Umbilical cord (tissue), 2 donors: ENCODE results near the gene TOR2A. TPM values are rescaled to one million over a fixed set of nuclear protein-coding genes. Genes with fewer than 3 reads are reported as not detected.

Experiments used
- DNase-seq: peaks from one replicate; pipeline ENCODE4 v3.0.0-alpha.2; 2015; ENCODE audit warnings: low spot score
- total RNA-seq: library from RNA; depleted of rRNA; stranded (reverse); fragments of >200 nt; gene quantifications from one replicate; pipeline ENCODE4 v1.2.3, GENCODE V29; 2014; ENCODE audit warnings: low replicate concordance; ENCODE audit not compliant: insufficient read depth

Gene TOR2A
- total RNA-seq, 1 donor from 2014 or later, result 4.6 TPM

DNA sequence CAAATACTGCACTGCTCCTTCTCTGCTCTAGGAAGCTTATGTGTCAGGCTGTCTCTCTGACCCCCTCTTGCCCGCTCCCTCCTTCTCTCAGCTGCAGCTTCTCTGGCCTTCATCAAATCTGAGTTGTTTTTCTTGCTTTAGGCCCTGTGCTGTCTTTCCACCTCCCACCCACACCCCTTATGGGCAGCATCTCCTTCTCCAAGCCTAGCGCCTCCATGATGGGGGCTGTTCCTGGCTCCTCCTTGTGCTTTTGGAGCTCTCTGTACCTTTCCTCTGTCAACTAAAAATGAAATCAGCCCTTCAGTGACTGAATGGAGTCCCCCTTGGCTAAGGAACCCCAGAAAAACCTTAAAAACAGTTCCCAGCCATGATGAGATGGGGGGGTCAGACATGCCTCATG lies 35.0 kb downstream of the TOR2A start:
- DNase-seq, result no peak

DNA sequence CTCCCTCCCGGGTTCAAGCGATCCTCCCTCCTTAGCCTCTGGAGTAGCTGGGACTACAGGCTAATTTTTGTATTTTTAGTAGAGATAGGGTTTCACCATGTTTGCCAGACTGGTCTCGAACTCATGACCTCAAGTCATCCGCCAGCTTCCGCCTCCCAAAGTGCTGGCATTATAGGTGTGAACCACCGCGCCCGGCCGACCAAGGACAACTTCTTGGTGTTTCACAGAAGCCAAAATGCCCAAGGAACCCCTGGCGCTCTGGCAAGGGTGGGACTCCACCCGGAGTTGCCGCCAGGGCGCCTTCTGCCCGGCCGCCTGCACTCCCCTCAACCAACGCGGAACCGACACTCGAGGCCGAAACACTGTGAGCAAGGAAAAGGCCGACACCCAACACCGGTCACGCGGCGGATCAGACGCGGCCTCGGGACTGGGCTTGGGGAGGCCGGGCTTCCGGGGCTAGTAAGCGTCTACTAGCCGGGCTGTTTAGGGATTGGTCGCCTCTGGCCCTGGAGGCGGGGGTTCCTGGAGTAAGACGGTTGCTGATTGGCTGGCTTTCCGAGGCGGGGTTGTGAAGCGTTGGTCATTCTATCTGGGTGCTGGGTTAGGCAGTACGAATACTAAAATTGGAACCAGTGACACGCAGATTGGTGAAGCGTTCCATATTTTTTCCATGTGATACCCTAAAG lies 36.0 kb downstream of the TOR2A start:
- peak; percentile 99 for DNase-seq

DNA sequence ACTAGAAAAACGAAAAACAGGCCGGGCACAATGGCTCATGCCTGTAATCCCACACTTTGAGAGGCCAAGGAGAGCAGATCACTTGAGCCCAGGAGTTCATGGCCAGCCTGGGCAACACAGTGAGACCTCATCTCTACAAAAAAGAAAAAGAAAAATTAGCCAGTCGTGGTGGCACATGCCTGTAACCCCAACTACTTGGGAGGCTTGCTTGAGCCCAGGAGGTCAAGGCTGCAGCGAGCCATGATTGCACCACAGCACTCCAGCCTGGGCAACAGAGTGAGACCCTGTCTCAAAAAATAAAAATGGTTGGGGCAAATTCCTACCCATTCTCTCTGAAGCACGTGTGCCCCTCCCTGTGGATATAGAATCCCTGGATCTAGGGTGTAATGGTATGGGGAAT lies 36.7 kb downstream of the TOR2A start:
- no peak for DNase-seq

DNA sequence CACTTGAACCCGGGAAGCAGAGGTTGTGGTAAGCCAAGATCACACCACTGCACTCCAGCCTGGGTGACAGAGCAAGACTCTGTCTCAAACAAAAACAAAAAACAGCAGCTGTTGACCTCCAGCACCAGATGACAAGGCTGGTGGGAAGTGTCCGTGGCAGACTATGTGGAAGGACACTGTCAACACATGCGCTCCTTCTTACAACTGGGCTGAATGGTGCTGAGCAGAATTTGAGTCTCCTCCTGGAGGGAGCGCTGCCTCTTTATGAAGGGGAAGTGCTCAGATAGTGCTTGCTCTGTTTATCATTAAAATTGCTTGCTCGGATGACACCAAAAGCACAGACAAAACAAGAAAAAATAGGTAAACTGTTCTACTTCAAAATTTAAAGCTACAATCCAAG lies 37.5 kb downstream of the TOR2A start:
- no peak for DNase-seq

DNA sequence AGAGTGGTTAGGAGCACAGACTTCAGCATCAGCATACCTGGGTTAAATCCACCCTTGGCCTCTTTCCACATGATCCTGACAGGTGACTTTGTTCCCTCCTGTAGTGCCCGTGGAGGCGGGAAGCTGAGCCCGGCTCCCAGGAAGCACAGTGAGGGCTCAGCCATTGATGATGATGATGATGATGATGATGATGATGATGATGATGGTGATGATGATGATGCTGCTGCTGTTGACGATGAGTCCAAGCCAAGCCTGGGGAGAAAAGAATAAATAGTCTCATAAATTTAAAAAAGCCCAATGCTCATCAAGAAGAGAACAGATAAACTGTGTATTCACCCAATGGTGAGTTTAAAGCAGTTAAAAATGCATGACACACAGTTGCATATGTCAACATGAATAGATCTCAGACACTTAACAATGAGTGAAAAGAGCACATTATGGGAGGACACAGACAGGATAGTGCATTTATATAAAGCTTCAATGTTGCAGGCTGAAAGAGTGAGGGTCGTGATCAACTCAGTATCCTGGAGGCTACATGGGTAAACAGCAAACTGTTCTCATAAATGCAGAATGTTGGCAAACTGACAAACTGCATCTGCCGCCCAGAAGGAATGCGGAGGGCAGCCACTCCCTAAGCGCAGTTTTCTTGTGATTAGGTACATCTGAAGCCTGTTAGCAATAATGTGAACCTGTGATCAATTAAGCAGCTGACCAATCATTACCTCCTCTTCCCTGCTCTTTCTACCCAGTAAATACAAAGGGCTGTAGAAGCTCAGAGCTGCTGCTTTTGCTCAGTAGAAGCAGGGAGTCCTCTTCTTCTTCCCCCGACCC lies 40.0 kb downstream of the TOR2A start:
- DNase-seq, result no peak

DNA sequence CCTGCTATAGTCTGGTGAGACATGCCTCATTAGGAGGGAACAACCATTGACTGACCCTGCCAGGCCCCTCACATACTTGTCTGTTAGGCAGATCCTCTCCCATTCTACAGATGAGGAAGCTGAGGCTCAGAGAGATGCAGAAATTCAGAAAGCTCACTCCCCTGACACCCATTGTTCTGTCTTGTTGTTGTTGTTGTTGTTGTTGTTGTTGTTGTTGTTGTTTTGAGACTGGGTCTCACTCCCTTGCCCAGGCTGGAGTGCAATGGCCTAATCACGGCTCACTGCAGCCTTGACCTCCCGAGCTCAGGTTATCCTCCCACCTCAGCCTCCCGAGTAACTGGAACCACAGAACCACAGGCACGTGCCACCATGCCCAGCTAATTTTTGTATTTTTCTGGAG lies 41.4 kb downstream of the TOR2A start:
- DNase-seq, result no peak

DNA sequence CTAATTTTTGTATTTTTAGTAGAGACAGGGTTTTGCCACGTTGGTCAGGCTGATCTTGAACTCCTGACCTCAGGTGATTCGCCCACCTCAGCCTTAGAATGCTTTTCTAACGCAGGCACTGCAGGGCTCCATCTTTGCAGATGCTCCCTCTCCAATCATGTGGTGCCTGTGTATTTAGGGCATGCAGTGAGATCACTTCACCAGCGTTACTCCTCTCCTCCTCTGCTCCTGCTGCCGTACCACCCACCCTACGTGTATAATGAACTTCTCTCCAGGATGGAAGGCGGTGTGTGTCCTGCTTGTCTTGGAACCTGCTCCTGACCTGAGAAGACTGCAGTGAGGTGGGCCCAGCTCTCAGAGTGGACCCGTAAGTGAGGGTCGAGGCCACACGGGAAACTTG lies 42.0 kb downstream of the TOR2A start:
- DNase-seq, result no peak

DNA sequence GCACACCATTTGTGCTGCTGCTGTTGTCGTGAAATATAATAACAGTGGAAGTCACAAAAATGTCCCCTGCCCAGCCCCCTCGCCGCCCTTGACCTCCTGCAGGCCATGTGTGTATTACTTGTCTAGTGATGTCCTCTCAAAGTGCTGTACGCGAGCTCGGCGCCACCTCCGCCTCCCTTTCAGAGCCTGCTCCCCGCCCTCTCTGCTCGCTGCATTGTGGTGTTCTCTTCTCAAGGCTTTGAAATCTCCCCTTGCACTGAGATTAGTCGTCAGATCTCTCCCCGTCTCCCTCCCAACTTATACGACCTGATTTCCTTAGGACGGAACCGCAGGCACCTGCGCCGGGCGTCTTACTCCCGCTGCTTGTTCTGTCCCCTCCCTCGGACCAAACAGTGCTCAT lies 43.0 kb downstream of the TOR2A start:
- DNase-seq, result no peak

DNA sequence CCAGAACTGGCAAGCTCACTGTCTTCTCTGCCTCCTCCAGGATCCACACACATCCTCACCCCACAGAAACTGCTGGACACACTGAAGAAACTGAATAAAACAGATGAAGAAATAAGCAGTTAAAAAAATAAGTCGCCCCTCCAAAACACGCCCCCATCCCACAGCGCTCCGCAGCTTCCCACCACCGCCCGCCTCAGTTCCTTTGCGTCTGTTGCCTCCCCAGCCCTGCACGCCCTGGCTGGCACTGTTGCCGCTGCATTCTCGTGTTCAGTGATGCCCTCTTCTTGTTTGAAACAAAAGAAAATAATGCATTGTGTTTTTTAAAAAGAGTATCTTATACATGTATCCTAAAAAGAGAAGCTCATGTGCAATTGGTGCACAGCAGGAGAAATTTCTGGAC lies 44.4 kb downstream of the TOR2A start:
- no peak for DNase-seq

DNA sequence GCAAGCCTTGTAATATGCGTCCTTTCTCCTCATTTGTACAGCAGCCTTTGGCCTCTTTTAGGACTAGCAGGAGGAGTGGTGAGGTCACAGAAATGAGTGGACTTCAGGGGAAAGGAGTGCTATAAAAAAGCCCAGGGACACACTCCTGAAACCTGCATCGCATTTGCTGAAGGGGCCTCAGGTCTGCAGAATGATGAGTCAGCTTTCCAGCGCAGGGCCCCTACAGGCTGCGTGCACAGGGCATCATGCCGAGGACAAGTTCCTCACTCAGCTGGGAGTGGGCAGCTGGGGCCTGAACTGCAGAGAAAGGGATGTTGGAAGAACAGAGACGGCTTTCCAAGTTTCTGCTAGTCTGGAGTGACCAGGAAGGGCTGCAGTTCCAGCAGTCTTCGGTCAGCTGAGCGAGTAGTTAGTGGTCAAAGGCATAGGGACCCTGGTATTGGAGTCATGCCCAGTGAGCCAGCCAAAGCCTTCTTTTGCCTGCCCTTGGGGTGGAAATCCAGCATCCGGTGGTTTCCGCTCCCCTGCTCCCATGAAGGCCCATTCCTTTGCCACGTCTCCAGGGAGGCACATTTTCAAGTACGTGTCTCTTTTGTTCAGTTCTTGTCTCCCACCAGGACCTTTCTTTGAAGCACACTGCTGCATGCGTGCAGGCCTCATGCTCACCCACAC lies 45.6 kb downstream of the TOR2A start:
- DNase-seq, result no peak

DNA sequence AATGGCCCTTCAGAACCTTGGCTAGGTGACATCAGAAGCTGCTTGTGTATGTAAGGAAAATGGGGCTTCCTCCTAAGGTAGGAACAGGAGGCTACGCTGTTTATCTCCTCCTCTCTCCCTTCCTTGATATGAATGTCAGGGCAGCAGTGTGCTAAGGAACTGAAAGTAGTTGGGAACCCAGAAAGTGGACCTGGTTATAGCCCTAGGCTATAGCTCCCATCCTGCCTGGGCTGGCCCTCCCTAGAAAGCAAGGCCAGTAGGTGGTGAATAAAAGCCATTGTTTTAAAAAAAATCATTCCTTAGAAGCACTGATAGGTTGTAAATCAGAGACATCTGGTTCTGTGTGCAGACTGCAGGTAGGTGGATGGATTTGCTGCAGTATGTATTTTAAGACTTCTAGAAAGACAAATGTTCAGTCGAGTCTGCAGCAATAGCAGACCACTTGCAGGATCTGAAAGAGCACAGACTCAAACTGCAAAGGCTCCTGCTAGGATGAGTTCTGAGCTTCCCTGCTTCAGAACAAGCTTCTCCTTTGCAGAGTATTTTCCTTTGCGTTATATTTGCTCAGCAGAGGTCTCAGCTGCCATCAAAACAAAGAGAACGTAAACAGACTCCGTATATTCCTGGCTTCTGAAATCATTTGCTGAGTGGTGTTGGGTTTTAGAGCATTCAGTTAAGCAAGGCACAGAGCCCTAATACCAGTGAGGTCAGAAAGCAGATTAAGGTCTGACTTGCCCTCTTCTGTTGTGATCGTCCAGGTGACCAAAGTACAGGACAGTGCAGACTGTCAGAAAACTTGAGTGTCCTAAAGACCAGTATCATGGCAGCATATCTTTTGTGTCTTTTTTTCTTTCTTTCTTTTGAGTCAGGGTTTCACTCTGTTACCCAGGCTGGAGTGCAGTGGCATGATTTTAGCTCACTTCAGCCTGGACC lies 48.4 kb downstream of the TOR2A start:
- no peak for DNase-seq

DNA sequence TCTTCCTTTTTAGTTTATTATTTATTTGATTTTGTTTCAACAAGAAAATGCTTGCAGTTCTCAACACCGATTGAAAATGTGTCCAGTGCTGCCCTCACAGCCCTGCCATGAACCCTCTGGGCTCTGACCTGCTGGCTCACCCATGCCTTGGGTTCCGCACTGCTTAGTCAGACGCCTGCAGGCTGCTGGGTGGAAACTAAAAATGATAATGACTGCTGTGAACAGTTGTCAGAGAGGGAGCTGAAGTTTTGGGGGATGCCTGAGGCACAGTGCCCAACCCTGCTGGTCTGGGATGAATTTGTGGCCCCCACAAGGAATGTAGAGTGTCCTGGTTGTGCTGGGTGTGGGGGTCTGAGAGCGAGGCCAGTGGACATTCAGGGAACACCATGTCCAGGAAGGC lies 50.5 kb downstream of the TOR2A start:
- DNase-seq, result no peak

DNA sequence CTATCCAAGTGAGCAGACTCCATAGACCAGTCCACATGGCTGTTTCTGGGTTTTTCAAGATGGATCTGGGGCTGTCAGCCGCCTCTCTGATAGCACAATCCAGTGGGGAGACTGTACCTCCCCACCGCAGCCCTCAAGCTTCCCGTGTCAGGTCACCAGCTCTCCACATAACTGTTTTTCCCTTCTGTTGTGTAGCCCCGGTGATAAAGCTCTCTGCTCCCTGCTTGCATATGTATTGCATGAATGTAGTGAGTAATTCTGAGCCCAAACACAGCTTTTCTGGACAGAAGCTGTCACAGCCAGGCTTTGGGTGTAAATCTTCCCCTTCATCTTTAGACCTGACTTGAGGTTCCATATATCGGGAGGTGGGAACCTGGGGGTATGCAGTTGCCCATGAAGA lies 51.4 kb downstream of the TOR2A start:
- DNase-seq, result no peak

DNA sequence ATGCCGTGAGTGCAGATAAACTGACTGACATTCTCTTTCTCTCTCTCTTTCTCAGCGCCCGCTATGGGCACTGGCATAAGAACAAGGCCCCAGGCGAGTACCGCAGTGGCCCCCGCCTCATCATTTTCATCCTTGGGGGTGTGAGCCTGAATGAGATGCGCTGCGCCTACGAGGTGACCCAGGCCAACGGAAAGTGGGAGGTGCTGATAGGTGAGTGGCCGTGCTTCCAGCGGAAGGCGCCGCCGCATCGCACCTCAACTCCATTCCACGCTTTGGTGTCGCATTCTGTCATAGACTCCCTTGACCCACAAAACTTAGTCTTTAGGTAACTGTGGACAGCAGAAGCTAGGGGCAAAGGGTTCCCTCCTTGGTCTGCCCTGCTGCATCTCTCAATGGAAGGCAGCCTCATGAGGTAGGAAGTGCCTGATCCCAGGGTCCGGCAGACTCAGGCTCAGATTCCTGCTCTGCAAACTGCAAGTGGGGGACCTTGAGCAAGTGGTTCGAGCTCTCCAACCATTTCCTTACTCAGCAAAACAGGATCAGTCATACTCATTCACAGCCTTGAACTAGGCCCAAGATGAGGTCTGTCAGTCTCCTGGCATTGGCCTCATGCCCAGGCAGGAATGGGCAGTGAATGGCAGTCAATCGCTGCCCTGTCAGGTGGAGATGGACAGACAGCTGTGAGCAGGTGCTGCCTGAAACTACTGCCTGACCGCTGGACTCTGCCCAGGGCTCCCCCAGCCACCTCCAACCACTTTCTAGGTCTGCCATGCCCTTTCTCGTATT lies 52.5 kb downstream of the TOR2A start:
- no peak for DNase-seq

Other genes starting within 250 kb of the TOR2A start
- 14.4 TPM for gene STXBP1, start 123.0 kb downstream of the TOR2A start, total RNA-seq
- 2.9 TPM for gene CFAP157, start 28.3 kb downstream of the TOR2A start, total RNA-seq
- gene PTRH1, start 19.6 kb downstream of the TOR2A start, total RNA-seq, result 8.4 TPM
- 0.24 TPM for gene TTC16, start 19.2 kb downstream of the TOR2A start, total RNA-seq
- gene SH2D3C, start 43.4 kb upstream of the TOR2A start, total RNA-seq, result 4.6 TPM
- gene CDK9, start 50.7 kb upstream of the TOR2A start, total RNA-seq, result 22.4 TPM
- gene FPGS, start 67.6 kb upstream of the TOR2A start, total RNA-seq, result 52.2 TPM
- 5.1 TPM for gene ENG, start 119.4 kb upstream of the TOR2A start, total RNA-seq
- 18.3 TPM for gene AK1, start 142.4 kb upstream of the TOR2A start, total RNA-seq
- 30.8 TPM for gene ST6GALNAC6, start 164.3 kb upstream of the TOR2A start, total RNA-seq
- 16.9 TPM for gene ST6GALNAC4, start 181.7 kb upstream of the TOR2A start, total RNA-seq
- gene PIP5KL1, start 195.5 kb upstream of the TOR2A start, total RNA-seq, result 1.4 TPM
- 1.4 TPM for gene DPM2, start 202.6 kb upstream of the TOR2A start, total RNA-seq
- 15.2 TPM for gene EEIG1, start 245.7 kb upstream of the TOR2A start, total RNA-seq